HUDEP-2 (cell line): Measurements from ENCODE around the gene FAM89A.

Experiments used
- DNase-seq, 76 experiments: peaks; one replicate each; lab custom pipeline; 2025; ENCODE audit not compliant: unreplicated experiment in 76 of 76; lab: John Stamatoyannopoulos, UW

Gene FAM89A

DNA sequence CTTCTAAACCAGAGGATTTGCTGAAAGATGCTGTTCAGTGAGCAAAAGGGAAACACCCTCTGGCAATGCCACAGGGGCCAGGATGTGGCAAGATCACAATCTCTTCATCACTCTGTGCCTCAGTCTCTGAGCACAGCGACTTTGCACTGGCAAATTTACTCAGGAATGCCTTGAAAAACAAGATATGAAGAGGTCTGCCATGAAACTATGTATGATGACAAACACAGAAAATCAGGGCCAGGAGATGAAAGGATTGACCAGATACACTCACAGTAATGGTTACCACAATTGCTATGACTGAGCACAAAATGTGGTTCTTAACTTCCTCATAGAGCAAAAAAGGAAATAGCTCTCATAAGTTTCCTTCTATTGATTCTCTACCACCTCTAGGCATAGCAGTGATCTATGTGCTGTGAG lies 67.2 kb downstream of the FAM89A start:
- peak in 1 of 76 experiments; percentile 8 for DNase-seq

DNA sequence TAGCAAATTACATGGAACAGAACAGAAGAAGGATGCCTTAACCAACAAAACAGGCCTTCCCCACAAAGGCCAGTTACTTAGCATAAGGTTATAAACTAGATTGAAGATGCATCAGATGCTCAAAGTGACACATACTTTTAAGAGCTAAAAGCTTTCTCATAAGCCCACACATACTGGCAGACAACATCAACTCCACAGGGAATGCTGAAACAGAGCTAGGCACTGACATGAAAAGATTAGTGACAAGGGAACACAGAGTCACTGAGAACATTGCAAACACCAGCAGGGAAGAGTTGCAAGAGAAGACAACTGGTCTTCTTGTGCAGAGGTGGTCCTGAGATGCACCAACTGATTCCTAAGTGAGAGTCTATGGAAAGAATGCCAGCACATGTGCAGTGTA lies 68.3 kb downstream of the FAM89A start:
- DNase-seq, result no peak

DNA sequence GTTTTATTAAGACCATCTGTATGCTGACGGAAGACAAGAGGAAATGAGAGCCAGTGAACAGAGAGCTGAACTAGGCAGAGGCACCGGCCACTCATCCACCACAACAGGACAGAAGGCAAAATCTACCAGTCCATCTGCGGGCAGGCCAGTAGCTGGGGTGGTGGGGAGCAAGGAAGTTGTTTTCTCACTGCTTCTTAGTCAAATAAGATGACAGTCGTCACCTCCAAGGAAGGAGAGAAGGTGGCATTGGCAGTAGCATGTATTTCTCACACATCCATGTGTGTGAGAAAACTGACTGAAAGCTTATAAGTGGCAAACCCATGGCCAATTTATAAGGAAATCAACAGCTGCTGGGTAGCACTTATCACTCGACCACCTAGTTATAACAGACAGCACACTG lies 69.6 kb downstream of the FAM89A start:
- DNase-seq, result no peak
